Fibroblast of lung (primary cell): Measurements from ENCODE around the gene UGT1A10. TPM values are rescaled to one million over a fixed set of nuclear protein-coding genes. Genes with fewer than 3 reads are reported as not detected.

Experiments used
- DNase-seq, 2 donors: peaks; one replicate each; pipeline versions ENCODE4 v3.0.0 to v3.0.0-alpha.2; 2010; ENCODE audit warnings: low read depth in 2 of 2
- H2AFZ ChIP-seq: 2 replicates; pipeline ENCODE4 v1.5.1; 2012; ENCODE audit warnings: low read length, control low read depth, inconsistent platforms
- H3K27ac ChIP-seq: 2 replicates; pipeline ENCODE4 v1.5.1; 2011; ENCODE audit warnings: low read length, control low read depth; ENCODE audit not compliant: insufficient read depth
- H3K27me3 ChIP-seq: 2 replicates; pipeline ENCODE4 v1.5.1; 2011; ENCODE audit warnings: mild to moderate bottlenecking, low read length; ENCODE audit not compliant: control insufficient read depth, insufficient read depth
- H3K36me3 ChIP-seq: 2 replicates; pipeline ENCODE4 v1.5.1; 2011; ENCODE audit warnings: low read length; ENCODE audit not compliant: control insufficient read depth, insufficient read depth
- H3K4me1 ChIP-seq: 2 replicates; pipeline ENCODE4 v1.5.1; 2011; ENCODE audit warnings: low read length; ENCODE audit not compliant: control insufficient read depth, insufficient read depth; ENCODE audit errors: extremely low read depth
- H3K4me2 ChIP-seq: 2 replicates; pipeline ENCODE4 v1.5.1; 2011; ENCODE audit warnings: low read length, control low read depth; ENCODE audit not compliant: insufficient read depth; ENCODE audit errors: extremely low read depth
- H3K4me3 ChIP-seq, 4 experiments: fragments of 200-600 bp in 1 of 4; sonication (generic) in 1 of 4; replicated peaks in 1 of 4; 2 replicates each; pipeline ENCODE4 v1.5.1; 2011 to 2016; ENCODE audit warnings: low read length in 4 of 4, low read depth in 3 of 4, mild to moderate bottlenecking in 3 of 4, control low read depth in 2 of 4, inconsistent platforms in 1 of 4, mixed read lengths in 1 of 4; ENCODE audit not compliant: insufficient read depth in 1 of 4; ENCODE audit errors: control extremely low read depth in 1 of 4
- H3K79me2 ChIP-seq: 2 replicates; pipeline ENCODE4 v1.5.1; 2012; ENCODE audit warnings: mild to moderate bottlenecking, low read length, inconsistent platforms; ENCODE audit not compliant: control insufficient read depth, insufficient read depth
- H3K9ac ChIP-seq: 2 replicates; pipeline ENCODE4 v1.5.1; 2011; ENCODE audit warnings: mild to moderate bottlenecking, low read length, control low read depth; ENCODE audit not compliant: insufficient read depth
- H3K9me3 ChIP-seq: 2 replicates; pipeline ENCODE4 v1.5.1; 2012; ENCODE audit warnings: low read depth, low read length; ENCODE audit not compliant: control insufficient read depth, insufficient read depth
- H4K20me1 ChIP-seq: 2 replicates; pipeline ENCODE4 v1.5.1; 2011; ENCODE audit warnings: low read length; ENCODE audit not compliant: control insufficient read depth, insufficient read depth; ENCODE audit errors: extremely low read depth
- CTCF ChIP-seq, 2 donors: IDR thresholded peaks in 1 of 2; conservative IDR thresholded peaks in 1 of 2; 1 replicate in 1 of 2; 2 replicates in 1 of 2; pipeline ENCODE4 v1.5.1; 2011 to 2012; ENCODE audit warnings: low read length in 2 of 2, control low read depth in 1 of 2, inconsistent platforms in 1 of 2, low read depth in 1 of 2, mild to moderate bottlenecking in 1 of 2
- EZH2 ChIP-seq: IDR thresholded peaks from 2 replicates; pipeline ENCODE4 v1.5.1; 2012; ENCODE audit warnings: low read length, control low read depth, mild to moderate bottlenecking; ENCODE audit errors: missing control alignments
- polyA plus RNA-seq, 2 donors: library from polyadenylated mRNA; depleted of rRNA in 1 of 2; stranded (reverse) in 1 of 2; unstranded in 1 of 2; fragments of >200 nt; gene quantifications; 2 replicates each; pipeline ENCODE4 v1.2.1, GENCODE V29; 2011 to 2012; ENCODE audit warnings: missing spikeins in 1 of 2
- total RNA-seq: library from RNA; depleted of rRNA; stranded (reverse); fragments of >200 nt; gene quantifications from 2 replicates; pipeline ENCODE4 v1.2.1, GENCODE V29; 2014

Gene UGT1A10
- total and polyA plus RNA-seq, 2 donors (not counting 1 experiment from before 2014, with no cell fraction given): not detected

- Histone ChIP-seq H3K79me2 (no peaks in the 10 kb centered on the region), H3K4me2 (no peak overlapping the region), H3K4me1 (no peaks in the 10 kb centered on the region), H3K36me3 (no peaks in the 10 kb centered on the region), H3K4me3 (no peak overlapping the region), H3K27me3 (no peaks in the 10 kb centered on the region), H2AFZ (no peak overlapping the region), H3K9ac (no peak overlapping the region), H4K20me1 (no peaks in the 10 kb centered on the region), H3K9me3 (no peaks in the 10 kb centered on the region), H3K27ac (no peak overlapping the region)
- TF ChIP-seq EZH2 (no peak), CTCF (conservative IDR thresholded peaks at IDR 0.05 in 1 of 2, IDR thresholded peaks at IDR 0.05 in 1 of 2; ENCODE audit: low read depth in 1 of 2, low read length in 2 of 2) (no peak)
- DNase-seq: no peak
These were observed 22.4 kb downstream of the UGT1A10 start for GRCh38 chr2:233658610-233659009.

- H3K36me3 ChIP-seq: no peaks in the 10 kb centered on the region
- H2AFZ ChIP-seq: no peak overlapping the region
- no peak overlapping the region for H3K9ac ChIP-seq
- H3K4me2 ChIP-seq: no peak overlapping the region
- TF ChIP-seq EZH2: no peak
- no peaks in the 10 kb centered on the region for H3K79me2 ChIP-seq
- H3K27ac ChIP-seq: no peak overlapping the region
- no peaks in the 10 kb centered on the region for H4K20me1 ChIP-seq
- no peaks in the 10 kb centered on the region for H3K27me3 ChIP-seq
- H3K9me3 ChIP-seq: no peaks in the 10 kb centered on the region
- H3K4me1 ChIP-seq: no peaks in the 10 kb centered on the region
- DNase-seq: no peak
- no peak overlapping the region for H3K4me3 ChIP-seq
These were observed 27.7 kb downstream of the UGT1A10 start for GRCh38 chr2:233663911-233664310.

DNA sequence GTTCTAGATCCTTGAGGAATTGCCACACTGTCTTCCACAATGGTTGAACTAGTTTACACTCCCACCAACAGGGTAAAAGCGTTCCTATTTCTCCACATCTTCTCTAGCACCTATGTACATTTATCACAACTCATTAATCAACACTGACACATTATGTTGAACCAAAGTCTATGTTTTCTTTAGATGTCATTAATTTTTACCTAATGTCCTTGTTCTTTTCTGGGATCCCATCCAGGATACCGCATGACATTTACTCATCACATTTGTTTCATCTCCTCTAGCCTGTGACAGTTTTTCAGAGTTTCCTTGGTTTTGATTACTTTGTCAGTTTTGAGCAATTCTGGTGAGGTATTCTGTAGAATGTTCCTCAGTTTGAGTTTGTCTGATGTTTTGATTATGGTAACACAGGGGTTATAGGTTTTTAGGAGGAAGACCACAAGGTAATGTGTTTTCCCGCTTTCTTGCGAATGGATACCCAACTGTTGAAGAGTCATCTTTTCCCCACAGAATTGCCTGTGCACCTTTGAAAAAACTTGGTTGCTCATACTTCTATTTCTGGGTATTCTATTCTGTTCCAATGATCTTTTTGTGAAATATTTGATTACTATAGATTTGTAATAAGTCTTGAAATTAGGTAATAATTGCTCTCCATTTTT is 32.5 kb downstream of the UGT1A10 start:
- Histone ChIP-seq H3K79me2 (no peaks in the 10 kb centered on the region), H3K27ac (no peak overlapping the region), H3K9me3 (no peaks in the 10 kb centered on the region), H3K4me2 (no peak overlapping the region), H3K9ac (no peak overlapping the region), H3K4me3 (no peak overlapping the region), H3K27me3 (no peaks in the 10 kb centered on the region), H2AFZ (no peak overlapping the region), H3K4me1 (no peaks in the 10 kb centered on the region), H3K36me3 (no peaks in the 10 kb centered on the region), H4K20me1 (no peaks in the 10 kb centered on the region)
- no peak for DNase-seq
- TF ChIP-seq CTCF (conservative IDR thresholded peaks at IDR 0.05 in 1 of 2, IDR thresholded peaks at IDR 0.05 in 1 of 2; ENCODE audit: low read depth in 1 of 2, low read length in 2 of 2) (no peak), EZH2 (no peak)
